ENCODE measurements around the gene INTS11.

INTS11 gene

GRCh38 chr1:1314678-1315335 lies 9.7 kb downstream of the INTS11 start:
- no peak for DNase-seq (ENCODE audit: extremely low read depth in 1 of 2, low read depth in 1 of 2)

GRCh38 chr1:1314237-1314586 lies 10.2 kb downstream of the INTS11 start:
- no peak for DNase-seq (ENCODE audit: extremely low read depth in 1 of 2, low read depth in 1 of 2)

GRCh38 chr1:1313500-1314236 lies 10.8 kb downstream of the INTS11 start:
- DNase-seq (ENCODE audit: extremely low read depth in 1 of 2, low read depth in 1 of 2) = no peak

- no peak for DNase-seq (ENCODE audit: extremely low read depth in 1 of 2, low read depth in 1 of 2)
These were observed 11.8 kb downstream of the INTS11 start for GRCh38 chr1:1312450-1313314.

GRCh38 chr1:1311107-1312104 lies 13.1 kb downstream of the INTS11 start:
- no peak for DNase-seq (ENCODE audit: extremely low read depth in 1 of 2, low read depth in 1 of 2)

GRCh38 chr1:1310476-1311053 lies 13.9 kb downstream of the INTS11 start:
- DNase-seq (ENCODE audit: extremely low read depth in 1 of 2, low read depth in 1 of 2) = no peak

- DNase-seq (ENCODE audit: extremely low read depth in 1 of 2, low read depth in 1 of 2) = no peak
These were observed 14.4 kb downstream of the INTS11 start for GRCh38 chr1:1310109-1310385.

GRCh38 chr1:1309251-1310108 lies 15.0 kb downstream of the INTS11 start:
- DNase-seq (ENCODE audit: extremely low read depth in 1 of 2, low read depth in 1 of 2) = no peak

- DNase-seq (ENCODE audit: extremely low read depth in 1 of 2, low read depth in 1 of 2) = no peak
These were observed 15.7 kb downstream of the INTS11 start for GRCh38 chr1:1308756-1309250.

- peak; percentile 65 to 81 for DNase-seq (ENCODE audit: extremely low read depth in 1 of 2, low read depth in 1 of 2)
These were observed 16.3 kb downstream of the INTS11 start, which contains the start of the genes ACAP3 and PUSL1 for GRCh38 chr1:1307923-1308755. TSS of gene ACAP3 (minus strand) at chr1:1307930. CDS start at chr1:1307815, 115 bp downstream. TSS of gene PUSL1 (plus strand) at chr1:1308597. CDS start at chr1:1308644, 47 bp downstream.

GRCh38 chr1:1307261-1307922 lies 17.1 kb downstream of the INTS11 start:
- no peak for DNase-seq (ENCODE audit: extremely low read depth in 1 of 2, low read depth in 1 of 2)

GRCh38 chr1:1306661-1307260 lies 17.7 kb downstream of the INTS11 start:
- no peak for DNase-seq (ENCODE audit: extremely low read depth in 1 of 2, low read depth in 1 of 2)

- DNase-seq (ENCODE audit: extremely low read depth in 1 of 2, low read depth in 1 of 2) = no peak
These were observed 18.3 kb downstream of the INTS11 start for GRCh38 chr1:1306070-1306660.

- peak; percentile 40 to 64 for DNase-seq (ENCODE audit: extremely low read depth in 1 of 2, low read depth in 1 of 2)
These were observed 19.0 kb downstream of the INTS11 start for GRCh38 chr1:1305300-1306069.

GRCh38 chr1:1304331-1305299 lies 19.8 kb downstream of the INTS11 start:
- no peak for DNase-seq (ENCODE audit: extremely low read depth in 1 of 2, low read depth in 1 of 2)
